GM21515 (cell line): ENCODE results near the gene RNF126.
"Not testable (repeated sequence)": the region's sequence is repeated elsewhere in the genome, so short reads cannot be mapped to it uniquely, and the experiment has no call there.

ENCODE experiments used
- ATAC-seq: cut with Tn5 transposase; IDR thresholded peaks from one replicate; pipeline ENCODE4 v1.9.1; 2021; ENCODE audit not compliant: unreplicated experiment

RNF126 gene

GRCh38 chr19:629961-630714 is 32.9 kb downstream of the RNF126 start:
- no peak for ATAC-seq

- ATAC-seq: not testable (repeated sequence)
Observed at GRCh38 chr19:629515-629914, 33.5 kb downstream of the RNF126 start.

- ATAC-seq: no peak
Observed at GRCh38 chr19:628168-628567, 34.8 kb downstream of the RNF126 start.

GRCh38 chr19:626566-626965 is 36.4 kb downstream of the RNF126 start:
- ATAC-seq: not testable (repeated sequence)

- ATAC-seq: no peak
Observed at GRCh38 chr19:625257-625656, 37.8 kb downstream of the RNF126 start.

GRCh38 chr19:624433-625109 is 38.4 kb downstream of the RNF126 start:
- ATAC-seq: no peak

- ATAC-seq: no peak
Observed at GRCh38 chr19:623974-624373, 39.0 kb downstream of the RNF126 start.

- ATAC-seq: no peak
Observed at GRCh38 chr19:623175-623916, 39.7 kb downstream of the RNF126 start.

GRCh38 chr19:622666-623065 is 40.3 kb downstream of the RNF126 start:
- ATAC-seq: no peak

- ATAC-seq: no peak
Observed at GRCh38 chr19:621819-622218, 41.2 kb downstream of the RNF126 start.

GRCh38 chr19:621191-621590 is 41.8 kb downstream of the RNF126 start:
- ATAC-seq: not testable (repeated sequence)

GRCh38 chr19:620166-620862 is 42.7 kb downstream of the RNF126 start:
- no peak for ATAC-seq

GRCh38 chr19:619286-620002 is 43.6 kb downstream of the RNF126 start:
- ATAC-seq: no peak

GRCh38 chr19:618674-619285 is 44.2 kb downstream of the RNF126 start:
- ATAC-seq: no peak

- ATAC-seq: no peak
Observed at GRCh38 chr19:618247-618619, 44.8 kb downstream of the RNF126 start.

- ATAC-seq: no peak
Observed at GRCh38 chr19:617551-618246, 45.3 kb downstream of the RNF126 start.

- ATAC-seq: no peak
Observed at GRCh38 chr19:616747-617526, 46.1 kb downstream of the RNF126 start.

GRCh38 chr19:616062-616700 is 46.8 kb downstream of the RNF126 start:
- no peak for ATAC-seq
